NT2/D1 (cell line): Measurements from ENCODE around the gene STK11.

Source experiments
- DNase-seq: peaks from one replicate; pipeline ENCODE4 v3.0.0-alpha.2; 2011; ENCODE audit warnings: low read depth, low spot score
- H3K27me3 ChIP-seq: 2 replicates; pipeline ENCODE4 v1.6.0; 2011; ENCODE audit warnings: mild to moderate bottlenecking; ENCODE audit not compliant: insufficient read length, insufficient read depth
- H3K36me3 ChIP-seq: 2 replicates; pipeline ENCODE4 v1.6.1; 2011; ENCODE audit warnings: mild to moderate bottlenecking, low read length, mixed read lengths; ENCODE audit not compliant: insufficient read depth, insufficient read length
- H3K4me1 ChIP-seq: 2 replicates; pipeline ENCODE4 v1.5.1; 2011; ENCODE audit not compliant: insufficient read depth, insufficient read length
- H3K4me3 ChIP-seq: 2 replicates; pipeline ENCODE4 v1.5.1; 2011; ENCODE audit warnings: low read depth; ENCODE audit not compliant: insufficient read length
- H3K9ac ChIP-seq: 2 replicates; pipeline ENCODE4 v1.6.0; 2011; ENCODE audit warnings: low read depth; ENCODE audit not compliant: insufficient read length
- H3K9me3 ChIP-seq: 2 replicates; pipeline ENCODE4 v1.5.1; 2011; ENCODE audit warnings: mild to moderate bottlenecking, low read length; ENCODE audit not compliant: insufficient read depth
- SUZ12 ChIP-seq: IDR thresholded peaks from 2 replicates; pipeline ENCODE4 v1.6.1; 2011; ENCODE audit not compliant: insufficient read length, insufficient read depth; ENCODE audit errors: extremely low read depth
- YY1 ChIP-seq: IDR thresholded peaks from 2 replicates; pipeline ENCODE4 v1.6.1; 2011; ENCODE audit not compliant: insufficient read length, insufficient read depth
- ZNF274 ChIP-seq: IDR thresholded peaks from 2 replicates; pipeline ENCODE4 v1.6.1; 2011; ENCODE audit warnings: mild to moderate bottlenecking, low read depth, low read length

Gene STK11

DNA sequence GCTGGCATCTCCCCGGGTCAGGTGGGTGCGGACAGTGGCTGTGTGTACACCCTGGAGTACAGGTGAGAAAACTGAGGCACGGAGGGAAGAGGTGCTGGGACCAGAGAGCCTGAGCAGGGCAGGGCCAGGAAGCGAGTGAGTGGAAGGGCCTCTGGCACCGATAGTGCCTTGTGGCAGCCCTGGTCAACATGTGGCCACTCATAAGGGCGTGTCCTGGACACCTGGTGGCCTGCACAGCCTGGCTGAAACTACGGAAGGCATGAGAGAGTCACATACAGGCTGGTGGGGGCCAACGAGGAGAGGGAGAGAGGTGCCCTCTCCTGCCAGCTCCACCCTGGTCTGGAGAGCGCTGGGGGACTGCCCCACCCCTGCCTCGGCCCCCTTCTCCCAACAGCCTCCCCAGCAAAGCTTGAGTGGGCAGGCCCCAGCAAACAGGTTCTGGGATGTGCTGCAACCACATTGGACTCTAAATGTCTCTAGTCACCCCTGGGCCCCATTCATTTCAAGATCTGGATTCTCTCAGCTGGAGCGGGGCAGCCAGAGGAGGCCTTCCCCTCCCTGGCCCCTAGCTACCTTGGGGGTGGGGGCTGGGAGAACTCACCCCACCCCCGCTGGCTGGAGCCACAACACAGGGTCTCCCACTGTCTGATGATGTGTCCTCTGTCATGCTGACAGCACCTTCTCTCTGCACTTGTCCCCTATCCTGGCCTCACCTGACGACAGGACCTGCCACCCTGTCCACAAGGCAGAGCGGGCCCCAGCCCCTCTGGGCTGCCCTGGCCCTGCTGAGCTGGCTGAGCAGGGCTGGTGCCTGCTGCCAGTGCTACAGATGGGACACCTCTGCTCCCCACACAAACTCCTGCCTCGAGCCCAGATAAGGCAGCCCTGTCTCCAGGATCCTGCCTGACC, 26.4 kb downstream of the STK11 start:
- Histone ChIP-seq H3K27me3 (peaks cover 2% of the 10 kb centered on the region), H3K9me3 (no peaks in the 10 kb centered on the region), H3K9ac (peak overlapping the region; percentile 17), H3K4me1 (peaks cover 31% of the 10 kb centered on the region), H3K36me3 (peaks cover 73% of the 10 kb centered on the region), H3K4me3 (no peak overlapping the region)
- TF ChIP-seq SUZ12 (no peak), ZNF274 (no peak), YY1 (no peak)
- DNase-seq = no peak

DNA sequence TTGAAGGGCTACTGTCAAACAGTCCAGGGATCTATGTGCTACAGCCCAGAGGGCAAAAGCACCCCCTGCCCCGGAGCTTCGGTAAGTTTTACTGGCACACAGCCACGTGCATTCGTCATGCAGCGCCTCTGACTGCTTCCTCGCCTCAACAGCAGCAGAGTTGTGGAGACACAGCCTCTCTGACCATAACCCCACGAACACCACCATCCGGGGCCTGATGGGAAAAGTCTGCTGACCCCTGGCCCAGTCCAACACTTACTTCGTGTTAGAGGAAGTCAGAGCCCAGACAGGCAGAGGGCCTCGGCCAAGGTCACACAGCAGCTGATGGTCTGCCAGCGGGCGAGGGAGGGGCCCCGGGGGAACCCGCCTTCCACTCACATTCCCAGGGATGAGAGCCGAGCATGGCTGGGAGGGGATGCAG, 27.1 kb downstream of the STK11 start:
- peaks cover 5% of the 10 kb centered on the region for H3K27me3 ChIP-seq
- peaks cover 31% of the 10 kb centered on the region for H3K4me1 ChIP-seq
- no peaks in the 10 kb centered on the region for H3K9me3 ChIP-seq
- peaks cover 67% of the 10 kb centered on the region for H3K36me3 ChIP-seq
- no peak for DNase-seq
- TF ChIP-seq YY1 (no peak), SUZ12 (no peak), ZNF274 (no peak)
- peak overlapping the region; percentile 17 for H3K9ac ChIP-seq
- H3K4me3 ChIP-seq = no peak overlapping the region

DNA sequence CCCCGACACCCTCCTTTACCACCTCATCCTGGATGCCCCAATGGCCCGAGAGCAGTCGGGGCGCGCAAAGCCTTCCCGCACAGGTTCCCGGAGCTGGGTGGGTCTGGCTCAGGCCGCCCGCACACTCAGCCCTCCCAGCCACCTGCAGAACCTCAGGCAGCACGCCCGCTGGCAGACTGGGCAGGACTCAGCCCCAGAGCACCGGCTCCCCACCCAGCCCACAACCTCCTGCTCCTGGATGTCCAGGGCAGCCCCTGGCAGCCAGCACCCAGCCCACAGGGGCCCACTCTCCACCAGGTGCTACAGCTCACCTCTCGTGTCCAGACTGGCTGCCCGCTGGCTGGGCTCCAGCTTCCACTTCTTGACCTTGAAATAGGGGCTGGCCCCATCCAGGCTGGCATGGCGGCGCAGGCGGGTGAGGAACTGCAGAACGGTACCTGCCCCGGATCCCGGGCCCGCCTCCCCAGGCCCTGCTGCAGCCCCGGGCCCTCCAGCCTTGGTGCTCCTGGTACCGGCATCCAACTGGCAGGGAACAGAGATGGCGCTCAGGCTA, 27.6 kb downstream of the STK11 start:
- TF ChIP-seq ZNF274 (no peak), SUZ12 (no peak), YY1 (no peak)
- H3K36me3 ChIP-seq = peaks cover 62% of the 10 kb centered on the region
- no peaks in the 10 kb centered on the region for H3K9me3 ChIP-seq
- peaks cover 5% of the 10 kb centered on the region for H3K27me3 ChIP-seq
- no peak overlapping the region for H3K9ac ChIP-seq
- peaks cover 32% of the 10 kb centered on the region for H3K4me1 ChIP-seq
- DNase-seq = no peak
- H3K4me3 ChIP-seq = no peak overlapping the region

DNA sequence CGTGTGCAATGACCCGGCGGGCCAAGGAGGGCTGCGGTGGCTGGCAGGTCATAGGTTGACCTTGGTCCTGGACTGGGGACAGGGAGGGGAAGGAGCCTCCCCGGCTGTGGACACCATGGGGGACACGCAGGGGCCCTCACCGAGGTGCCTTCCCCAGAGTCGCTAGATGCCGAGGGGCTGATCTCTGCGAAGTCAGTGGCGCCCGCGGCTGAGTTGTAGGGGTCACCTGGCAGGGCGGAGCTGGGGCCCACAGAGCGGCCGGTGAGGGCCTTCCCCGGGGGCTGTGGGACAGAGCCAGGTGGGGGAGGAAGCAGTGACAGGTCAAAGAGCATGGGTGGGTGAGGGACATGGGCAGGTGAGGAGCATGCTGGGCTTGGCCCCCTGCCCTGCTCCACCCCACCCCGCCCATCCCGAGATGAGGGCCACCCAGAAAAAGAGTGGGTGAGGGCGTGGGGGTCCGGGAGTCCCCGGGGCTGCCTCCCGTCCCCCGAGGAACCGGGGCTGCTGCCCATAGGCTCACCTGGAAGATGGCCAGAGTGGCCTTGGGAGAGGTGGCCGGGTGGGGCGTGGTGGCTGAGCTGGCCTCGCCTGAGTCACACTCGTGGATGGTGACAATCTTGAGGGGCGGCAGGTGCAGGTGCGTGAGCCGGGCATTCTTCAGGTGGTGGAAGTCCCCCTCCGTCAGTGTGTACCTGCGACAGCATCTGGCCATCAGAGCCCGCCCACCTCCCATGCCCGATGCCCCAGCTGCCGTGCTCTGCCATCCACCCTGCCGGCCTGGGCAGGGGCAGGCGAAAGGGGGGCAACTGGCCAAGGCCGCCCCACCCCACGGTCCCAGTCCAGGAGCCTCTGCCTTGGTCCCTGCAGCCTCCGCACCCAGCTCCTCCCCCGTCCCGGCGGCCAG, 28.7 kb downstream of the STK11 start:
- no peak for TF ChIP-seq SUZ12
- Histone ChIP-seq H3K27me3 (peaks cover 6% of the 10 kb centered on the region), H3K9ac (no peak overlapping the region), H3K9me3 (no peaks in the 10 kb centered on the region), H3K4me3 (no peak overlapping the region), H3K36me3 (peaks cover 54% of the 10 kb centered on the region), H3K4me1 (peaks cover 41% of the 10 kb centered on the region)
- DNase-seq = no peak

DNA sequence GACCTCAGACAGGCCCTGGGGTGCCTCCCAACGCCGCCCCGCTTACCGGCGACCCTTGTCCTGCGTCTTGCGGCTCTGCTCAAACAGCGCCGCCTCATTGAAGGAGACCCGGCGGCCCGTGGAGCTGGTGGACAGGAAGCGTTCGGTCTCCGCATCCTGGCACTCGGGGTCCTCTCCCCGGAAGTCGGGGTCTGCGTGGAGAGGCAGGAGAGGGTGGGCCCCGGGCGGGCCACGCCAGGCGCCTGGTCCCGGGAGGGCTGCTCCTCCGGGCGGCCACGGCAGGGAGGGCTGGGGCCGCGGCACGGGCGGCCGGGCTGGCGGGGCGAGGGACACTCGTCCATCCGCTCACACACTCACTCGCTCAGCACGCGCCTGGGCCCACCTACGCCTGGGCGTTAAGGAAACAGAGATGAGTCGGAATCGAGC, 29.4 kb downstream of the STK11 start:
- no peak overlapping the region for H3K4me3 ChIP-seq
- H3K4me1 ChIP-seq = peaks cover 46% of the 10 kb centered on the region
- no peak overlapping the region for H3K9ac ChIP-seq
- no peak for DNase-seq
- no peaks in the 10 kb centered on the region for H3K9me3 ChIP-seq
- TF ChIP-seq YY1 = no peak
- H3K36me3 ChIP-seq = peaks cover 51% of the 10 kb centered on the region
- peaks cover 11% of the 10 kb centered on the region for H3K27me3 ChIP-seq

DNA sequence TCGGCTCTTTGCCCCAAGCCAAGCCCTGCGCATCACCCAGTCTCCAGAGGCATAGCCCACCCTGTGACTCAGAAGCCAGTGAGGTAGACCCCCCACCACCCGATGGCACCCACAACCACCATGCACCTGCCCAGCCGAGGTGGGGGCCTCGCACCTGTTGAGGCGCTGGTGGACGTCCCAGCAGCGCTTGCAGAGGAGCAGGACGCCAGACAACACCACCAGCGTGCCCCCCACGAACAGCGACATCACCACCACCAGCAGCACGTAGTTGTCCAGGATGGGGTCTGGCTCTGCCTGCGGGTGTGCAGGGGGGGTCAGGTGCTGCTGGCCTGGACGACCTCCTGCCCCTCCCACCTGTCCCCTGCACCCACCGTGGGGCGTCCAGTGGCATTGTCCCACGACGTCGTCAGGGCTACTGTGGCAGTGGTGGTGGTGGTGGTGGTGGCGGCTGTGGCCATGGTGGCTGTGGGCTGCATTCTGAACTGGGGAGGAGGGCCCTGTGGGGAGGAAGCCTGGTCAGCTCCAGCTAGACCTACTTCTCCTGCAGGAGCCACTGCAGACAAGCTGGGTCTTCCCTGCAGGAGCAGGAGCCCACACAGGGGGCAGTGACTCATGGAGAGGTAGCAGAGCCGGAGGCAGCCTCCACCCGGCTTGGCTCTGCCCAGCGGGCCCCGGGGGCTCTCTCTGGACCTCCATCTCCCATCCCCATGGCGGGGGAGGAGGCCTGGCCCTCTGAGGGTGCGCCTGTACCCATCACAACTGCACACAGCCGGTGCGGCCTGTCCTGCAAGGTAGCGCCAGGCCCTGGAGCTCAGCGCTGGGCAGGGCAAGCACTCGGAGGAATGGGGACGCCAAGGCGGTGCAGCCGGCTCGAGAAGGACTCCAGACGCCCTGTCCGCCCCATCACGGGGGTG, 30.3 kb downstream of the STK11 start:
- Histone ChIP-seq H3K4me1 (peaks cover 45% of the 10 kb centered on the region), H3K9ac (peak overlapping the region; percentile 80), H3K4me3 (peak overlapping the region; percentile 37), H3K27me3 (peaks cover 12% of the 10 kb centered on the region), H3K9me3 (no peaks in the 10 kb centered on the region), H3K36me3 (peaks cover 46% of the 10 kb centered on the region)
- no peak for TF ChIP-seq ZNF274
- no peak for TF ChIP-seq SUZ12
- TF ChIP-seq YY1 = no peak
- no peak for DNase-seq
